Stomach (tissue), 4 donors: Measurements from ENCODE around the gene SLC38A6.

ENCODE experiments used
- EP300 ChIP-seq: sonication (generic); formaldehyde crosslinking; IDR thresholded peaks from one replicate; pipeline ENCODE4 v1.6.1; 2017; ENCODE audit warnings: antibody characterized with exemption
- POLR2A ChIP-seq, 4 donors: fragments of 450-650 bp; IDR thresholded peaks; one replicate each; pipeline ENCODE4 v1.6.1; 2016; ENCODE audit warnings: antibody characterized with exemption in 4 of 4, control low read depth in 2 of 4, mild to moderate bottlenecking in 1 of 4, moderate library complexity in 1 of 4
- TF ChIP-seq, protein P1 (sequence below), 7 experiments: fragments of 450-650 bp in 4 of 7; fragments of 200-600 bp in 3 of 7; sonication (generic) in 3 of 7; IDR thresholded peaks; one replicate each; pipeline ENCODE4 v1.5.1; 2016 to 2019; ENCODE audit warnings: antibody characterized with exemption in 7 of 7, control low read depth in 2 of 7, mild to moderate bottlenecking in 1 of 7

DNA sequence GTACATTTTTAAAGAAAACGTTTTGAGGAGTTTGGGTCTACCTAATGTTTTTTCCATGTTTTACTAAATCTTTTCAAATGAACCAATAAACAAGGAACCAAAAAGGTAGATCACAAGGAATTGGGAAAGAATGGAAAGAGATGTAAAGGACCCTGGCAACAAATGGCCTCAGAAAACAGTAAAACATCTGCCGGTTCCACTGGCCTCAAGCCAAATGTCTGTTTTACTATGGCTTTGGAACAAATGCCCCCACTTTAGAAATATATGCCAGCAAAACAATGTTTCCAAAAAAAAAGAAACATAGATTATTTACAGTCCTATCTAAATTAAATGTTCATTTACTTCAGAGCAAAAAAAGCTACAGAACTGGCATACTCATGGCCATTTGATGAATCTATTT lies 3.2 kb upstream of the SLC38A6 start:
- TF ChIP-seq, protein P1, sequence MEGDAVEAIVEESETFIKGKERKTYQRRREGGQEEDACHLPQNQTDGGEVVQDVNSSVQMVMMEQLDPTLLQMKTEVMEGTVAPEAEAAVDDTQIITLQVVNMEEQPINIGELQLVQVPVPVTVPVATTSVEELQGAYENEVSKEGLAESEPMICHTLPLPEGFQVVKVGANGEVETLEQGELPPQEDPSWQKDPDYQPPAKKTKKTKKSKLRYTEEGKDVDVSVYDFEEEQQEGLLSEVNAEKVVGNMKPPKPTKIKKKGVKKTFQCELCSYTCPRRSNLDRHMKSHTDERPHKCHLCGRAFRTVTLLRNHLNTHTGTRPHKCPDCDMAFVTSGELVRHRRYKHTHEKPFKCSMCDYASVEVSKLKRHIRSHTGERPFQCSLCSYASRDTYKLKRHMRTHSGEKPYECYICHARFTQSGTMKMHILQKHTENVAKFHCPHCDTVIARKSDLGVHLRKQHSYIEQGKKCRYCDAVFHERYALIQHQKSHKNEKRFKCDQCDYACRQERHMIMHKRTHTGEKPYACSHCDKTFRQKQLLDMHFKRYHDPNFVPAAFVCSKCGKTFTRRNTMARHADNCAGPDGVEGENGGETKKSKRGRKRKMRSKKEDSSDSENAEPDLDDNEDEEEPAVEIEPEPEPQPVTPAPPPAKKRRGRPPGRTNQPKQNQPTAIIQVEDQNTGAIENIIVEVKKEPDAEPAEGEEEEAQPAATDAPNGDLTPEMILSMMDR (IDR thresholded peaks at IDR 0.05), result no peak
- TF ChIP-seq POLR2A (IDR thresholded peaks at IDR 0.05), result no peak
- TF ChIP-seq EP300, result no peak
